ENCODE measurements around the gene AP2M1. TPM values are rescaled to one million over a fixed set of nuclear protein-coding genes. Genes with fewer than 3 reads are reported as not detected.
A peak's percentile ranks its signal among the peaks of the same experiment; 100 is the strongest.

The AP2M1 gene
- total and polyA plus RNA-seq, 2 of the 13 experiments (the other 11 are each of a cell fraction or from before 2014, with no cell fraction given) = 126 to 146 TPM

DNA sequence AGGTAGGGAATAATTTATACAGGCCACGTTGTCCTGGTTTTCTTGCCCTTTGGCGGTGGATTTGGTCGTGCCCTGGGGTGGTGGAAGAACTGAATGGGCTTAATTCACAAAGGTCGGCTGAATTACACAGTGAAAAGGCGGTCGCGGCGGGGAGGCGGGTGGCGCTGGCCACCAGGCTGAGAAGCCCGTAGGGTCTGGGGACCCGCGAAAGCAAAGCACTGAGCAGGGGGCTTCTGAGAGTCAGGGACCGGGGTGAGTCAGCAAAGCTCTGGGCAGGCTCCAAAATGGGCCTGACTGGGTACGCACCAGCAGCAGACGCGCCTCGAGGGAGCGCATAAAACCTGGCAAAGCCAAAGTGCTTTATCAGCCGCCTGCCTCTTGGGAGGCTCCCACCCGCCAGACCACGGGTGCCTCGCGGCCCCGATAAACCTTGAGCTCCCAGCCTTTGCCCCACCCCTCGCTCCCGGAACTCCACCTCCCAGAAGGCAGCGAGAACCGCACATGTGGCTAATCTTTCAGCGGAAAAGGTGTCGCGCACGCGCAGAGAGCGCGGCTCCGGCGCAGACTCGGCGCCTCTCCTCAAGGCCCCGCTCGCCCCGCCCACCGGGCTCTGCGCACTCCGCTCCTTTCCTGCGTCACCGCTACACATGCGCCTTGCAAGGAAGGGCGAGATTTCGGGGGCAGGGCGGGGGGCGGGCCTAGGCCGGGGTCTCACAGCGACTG is 11.0 kb downstream of the AP2M1 start (continued):
- TF ChIP-seq PTBP1 (IDR thresholded peaks at IDR 0.05; ENCODE audit: low read depth, low read length, poor library complexity, severe bottlenecking) (peak; percentile 68), ZNF20 (CRISPR knock-in tag; IDR thresholded peaks at IDR 0.05) (no peak), LCORL (IDR thresholded peaks at IDR 0.05) (no peak), LCORL (CRISPR knock-in tag; IDR thresholded peaks at IDR 0.05) (peak; percentile 78; the same call in 1 of the 2 replicates), ZNF232 (CRISPR knock-in tag; IDR thresholded peaks at IDR 0.05; ENCODE audit: borderline replicate concordance) (no peak; the same call in 1 of the 2 replicates), RAD21 (CRISPR knock-in tag; IDR thresholded peaks at IDR 0.05) (peak; percentile 46; the same call in 1 of the 2 replicates), MBD4 (IDR thresholded peaks at IDR 0.05; ENCODE audit: borderline replicate concordance, low read length) (no peak), ZNF678 (CRISPR knock-in tag; IDR thresholded peaks at IDR 0.05) (no peak), ZNF256 (CRISPR knock-in tag; conservative IDR thresholded peaks at IDR 0.05) (0 out of 2 replicates have a peak, but pooled peaks have one; percentile 56), FOXA1 (IDR thresholded peaks at IDR 0.05) (no peak), FOXA1 (CRISPR knock-in tag; IDR thresholded peaks at IDR 0.05) (no peak), DNMT3B (CRISPR knock-in tag; conservative IDR thresholded peaks at IDR 0.05) (no peak), ATF7 (IDR thresholded peaks at IDR 0.05) (no peak), ATF7 (CRISPR knock-in tag; IDR thresholded peaks at IDR 0.05) (no peak), ZNF572 (CRISPR knock-in tag; IDR thresholded peaks at IDR 0.05) (peak; percentile 70; the same call in 1 of the 2 replicates), ZNF556 (CRISPR knock-in tag; IDR thresholded peaks at IDR 0.05; ENCODE audit: borderline replicate concordance) (no peak), NFE2L1 (CRISPR knock-in tag; IDR thresholded peaks at IDR 0.05; ENCODE audit: borderline replicate concordance) (no peak), SIX1 (CRISPR knock-in tag; IDR thresholded peaks at IDR 0.05; ENCODE audit: borderline replicate concordance) (no peak), ZNF180 (CRISPR knock-in tag; IDR thresholded peaks at IDR 0.05; ENCODE audit: borderline replicate concordance, low read depth) (no peak)
- TF ChIP-seq, protein P1, sequence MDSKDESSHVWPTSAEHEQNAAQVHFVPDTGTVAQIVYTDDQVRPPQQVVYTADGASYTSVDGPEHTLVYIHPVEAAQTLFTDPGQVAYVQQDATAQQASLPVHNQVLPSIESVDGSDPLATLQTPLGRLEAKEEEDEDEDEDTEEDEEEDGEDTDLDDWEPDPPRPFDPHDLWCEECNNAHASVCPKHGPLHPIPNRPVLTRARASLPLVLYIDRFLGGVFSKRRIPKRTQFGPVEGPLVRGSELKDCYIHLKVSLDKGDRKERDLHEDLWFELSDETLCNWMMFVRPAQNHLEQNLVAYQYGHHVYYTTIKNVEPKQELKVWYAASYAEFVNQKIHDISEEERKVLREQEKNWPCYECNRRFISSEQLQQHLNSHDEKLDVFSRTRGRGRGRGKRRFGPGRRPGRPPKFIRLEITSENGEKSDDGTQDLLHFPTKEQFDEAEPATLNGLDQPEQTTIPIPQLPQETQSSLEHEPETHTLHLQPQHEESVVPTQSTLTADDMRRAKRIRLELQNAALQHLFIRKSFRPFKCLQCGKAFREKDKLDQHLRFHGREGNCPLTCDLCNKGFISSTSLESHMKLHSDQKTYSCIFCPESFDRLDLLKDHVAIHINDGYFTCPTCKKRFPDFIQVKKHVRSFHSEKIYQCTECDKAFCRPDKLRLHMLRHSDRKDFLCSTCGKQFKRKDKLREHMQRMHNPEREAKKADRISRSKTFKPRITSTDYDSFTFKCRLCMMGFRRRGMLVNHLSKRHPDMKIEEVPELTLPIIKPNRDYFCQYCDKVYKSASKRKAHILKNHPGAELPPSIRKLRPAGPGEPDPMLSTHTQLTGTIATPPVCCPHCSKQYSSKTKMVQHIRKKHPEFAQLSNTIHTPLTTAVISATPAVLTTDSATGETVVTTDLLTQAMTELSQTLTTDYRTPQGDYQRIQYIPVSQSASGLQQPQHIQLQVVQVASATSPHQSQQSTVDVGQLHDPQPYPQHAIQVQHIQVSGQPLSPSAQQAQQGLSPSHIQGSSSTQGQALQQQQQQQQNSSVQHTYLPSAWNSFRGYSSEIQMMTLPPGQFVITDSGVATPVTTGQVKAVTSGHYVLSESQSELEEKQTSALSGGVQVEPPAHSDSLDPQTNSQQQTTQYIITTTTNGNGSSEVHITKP (CRISPR knock-in tag; IDR thresholded peaks at IDR 0.05; ENCODE audit: low read depth) = no peak
- TF ChIP-seq, protein P2, sequence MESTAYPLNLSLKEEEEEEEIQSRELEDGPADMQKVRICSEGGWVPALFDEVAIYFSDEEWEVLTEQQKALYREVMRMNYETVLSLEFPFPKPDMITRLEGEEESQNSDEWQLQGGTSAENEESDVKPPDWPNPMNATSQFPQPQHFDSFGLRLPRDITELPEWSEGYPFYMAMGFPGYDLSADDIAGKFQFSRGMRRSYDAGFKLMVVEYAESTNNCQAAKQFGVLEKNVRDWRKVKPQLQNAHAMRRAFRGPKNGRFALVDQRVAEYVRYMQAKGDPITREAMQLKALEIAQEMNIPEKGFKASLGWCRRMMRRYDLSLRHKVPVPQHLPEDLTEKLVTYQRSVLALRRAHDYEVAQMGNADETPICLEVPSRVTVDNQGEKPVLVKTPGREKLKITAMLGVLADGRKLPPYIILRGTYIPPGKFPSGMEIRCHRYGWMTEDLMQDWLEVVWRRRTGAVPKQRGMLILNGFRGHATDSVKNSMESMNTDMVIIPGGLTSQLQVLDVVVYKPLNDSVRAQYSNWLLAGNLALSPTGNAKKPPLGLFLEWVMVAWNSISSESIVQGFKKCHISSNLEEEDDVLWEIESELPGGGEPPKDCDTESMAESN (CRISPR knock-in tag; conservative IDR thresholded peaks at IDR 0.05) = no peak
- TF ChIP-seq, protein P3, sequence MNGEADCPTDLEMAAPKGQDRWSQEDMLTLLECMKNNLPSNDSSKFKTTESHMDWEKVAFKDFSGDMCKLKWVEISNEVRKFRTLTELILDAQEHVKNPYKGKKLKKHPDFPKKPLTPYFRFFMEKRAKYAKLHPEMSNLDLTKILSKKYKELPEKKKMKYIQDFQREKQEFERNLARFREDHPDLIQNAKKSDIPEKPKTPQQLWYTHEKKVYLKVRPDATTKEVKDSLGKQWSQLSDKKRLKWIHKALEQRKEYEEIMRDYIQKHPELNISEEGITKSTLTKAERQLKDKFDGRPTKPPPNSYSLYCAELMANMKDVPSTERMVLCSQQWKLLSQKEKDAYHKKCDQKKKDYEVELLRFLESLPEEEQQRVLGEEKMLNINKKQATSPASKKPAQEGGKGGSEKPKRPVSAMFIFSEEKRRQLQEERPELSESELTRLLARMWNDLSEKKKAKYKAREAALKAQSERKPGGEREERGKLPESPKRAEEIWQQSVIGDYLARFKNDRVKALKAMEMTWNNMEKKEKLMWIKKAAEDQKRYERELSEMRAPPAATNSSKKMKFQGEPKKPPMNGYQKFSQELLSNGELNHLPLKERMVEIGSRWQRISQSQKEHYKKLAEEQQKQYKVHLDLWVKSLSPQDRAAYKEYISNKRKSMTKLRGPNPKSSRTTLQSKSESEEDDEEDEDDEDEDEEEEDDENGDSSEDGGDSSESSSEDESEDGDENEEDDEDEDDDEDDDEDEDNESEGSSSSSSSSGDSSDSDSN (CRISPR knock-in tag; IDR thresholded peaks at IDR 0.05) = no peak
